Measurements from ENCODE around the gene IRF2. TPM values are rescaled to one million over a fixed set of nuclear protein-coding genes. Genes with fewer than 3 reads are reported as not detected.

IRF2 gene
- total RNA-seq, 1 donor from 2014 or later: 80.8 TPM

GRCh38 chr4:184434021-184434420 lies 40.3 kb downstream of the IRF2 start:
- intact Hi-C loops (cut with micrococcal nuclease): no loop called here

- intact Hi-C loops (cut with micrococcal nuclease): no loop called here
Observed at GRCh38 chr4:184433258-184433892, 41.0 kb downstream of the IRF2 start.

GRCh38 chr4:184432127-184432922 lies 42.0 kb downstream of the IRF2 start:
- intact Hi-C loops (cut with micrococcal nuclease): no loop called here

- intact Hi-C loops (cut with micrococcal nuclease): no loop called here
Observed at GRCh38 chr4:184430163-184430562, 44.2 kb downstream of the IRF2 start.

- intact Hi-C loops (cut with micrococcal nuclease): no loop called here
Observed at GRCh38 chr4:184428787-184429186, 45.6 kb downstream of the IRF2 start.

- intact Hi-C loops (cut with micrococcal nuclease): no loop called here
Observed at GRCh38 chr4:184427687-184428086, 46.7 kb downstream of the IRF2 start.

- intact Hi-C loops (cut with micrococcal nuclease): no loop called here
Observed at GRCh38 chr4:184427093-184427492, 47.3 kb downstream of the IRF2 start.

GRCh38 chr4:184424993-184425758 lies 49.2 kb downstream of the IRF2 start:
- intact Hi-C loops (cut with micrococcal nuclease): loop anchor here (5.0 kb wide), 2 partner anchors 43 to 143 kb away; no protein-coding TSS in a partner anchor

- intact Hi-C loops (cut with micrococcal nuclease): loop anchor here (5.0 kb wide), 2 partner anchors 42 to 142 kb away; no protein-coding TSS in a partner anchor
Observed at GRCh38 chr4:184424279-184424678, 50.1 kb downstream of the IRF2 start.

- intact Hi-C loops (cut with micrococcal nuclease): loop anchor here (5.0 kb wide), 2 partner anchors 41 to 141 kb away; no protein-coding TSS in a partner anchor
Observed at GRCh38 chr4:184423003-184423686, 51.2 kb downstream of the IRF2 start.

GRCh38 chr4:184422378-184422777 lies 52.0 kb downstream of the IRF2 start:
- intact Hi-C loops (cut with micrococcal nuclease): loop anchor here (5.0 kb wide), 2 partner anchors 40 to 140 kb away; no protein-coding TSS in a partner anchor

GRCh38 chr4:184421533-184422155 lies 52.7 kb downstream of the IRF2 start:
- intact Hi-C loops (cut with micrococcal nuclease): loop anchor here (2.0 to 5.0 kb wide), 3 partner anchors 39 to 139 kb away; no protein-coding TSS in a partner anchor

GRCh38 chr4:184420881-184421416 lies 53.4 kb downstream of the IRF2 start:
- intact Hi-C loops (cut with micrococcal nuclease): loop anchor here (2.0 to 5.0 kb wide), 3 partner anchors 39 to 139 kb away; no protein-coding TSS in a partner anchor

GRCh38 chr4:184420402-184420801 lies 53.9 kb downstream of the IRF2 start:
- intact Hi-C loops (cut with micrococcal nuclease): loop anchor here (2.0 to 5.0 kb wide), 3 partner anchors 38 to 138 kb away; no protein-coding TSS in a partner anchor

GRCh38 chr4:184419976-184420375 lies 54.4 kb downstream of the IRF2 start:
- intact Hi-C loops (cut with micrococcal nuclease): loop anchor here (2.0 to 5.0 kb wide), 5 partner anchors 32 to 312 kb away; partner anchors contain the start of gene CENPU

GRCh38 chr4:184417802-184418511 lies 56.4 kb downstream of the IRF2 start:
- intact Hi-C loops (cut with micrococcal nuclease): loop anchor here (1.0 to 5.0 kb wide), 7 partner anchors 34 to 314 kb away; partner anchors contain the start of genes CASP3, CENPU, IRF2 and PRIMPOL

- intact Hi-C loops (cut with micrococcal nuclease): loop anchor here (1.0 to 5.0 kb wide), 4 partner anchors 35 to 315 kb away; partner anchors contain the start of genes CASP3, CENPU and PRIMPOL
Observed at GRCh38 chr4:184416913-184417734, 57.2 kb downstream of the IRF2 start.

- intact Hi-C loops (cut with micrococcal nuclease): loop anchor here (5.0 kb wide), 2 partner anchors 37 to 317 kb away; partner anchors contain the start of gene CENPU
Observed at GRCh38 chr4:184415071-184415470, 59.3 kb downstream of the IRF2 start.
